ENCODE data around the gene CD55. TPM values are rescaled to one million over a fixed set of nuclear protein-coding genes. Genes with fewer than 3 reads are reported as not detected.

CD55 gene
- total and polyA plus RNA-seq, 2 donors (not counting 1 experiment from before 2014, with no cell fraction given), result 46.1 to 77.7 TPM

GRCh38 chr1:207397525-207397926 lies 76.0 kb downstream of the CD55 start:
- Histone ChIP-seq H3K79me2 (ENCODE audit: control insufficient read depth, insufficient read depth, low read length) (no peaks in the 10 kb centered on the region), H3K27me3 (ENCODE audit: control insufficient read depth, insufficient read depth, low read length) (no peaks in the 10 kb centered on the region), H3K4me3 (replicated peaks in 1 of 4; ENCODE audit: control extremely low read depth in 1 of 4, insufficient read depth in 1 of 4, low read depth in 3 of 4, low read length in 4 of 4) (no peak overlapping the region), H3K9me3 (ENCODE audit: control insufficient read depth, insufficient read depth, low read depth, low read length) (no peaks in the 10 kb centered on the region), H3K9ac (ENCODE audit: insufficient read depth, low read length) (no peak overlapping the region), H3K4me1 (ENCODE audit: control insufficient read depth, extremely low read depth, insufficient read depth, low read length) (peaks cover 3% of the 10 kb centered on the region), H3K4me2 (ENCODE audit: extremely low read depth, insufficient read depth, low read length) (no peak overlapping the region), H4K20me1 (ENCODE audit: control insufficient read depth, extremely low read depth, insufficient read depth, low read length) (no peaks in the 10 kb centered on the region), H3K36me3 (ENCODE audit: control insufficient read depth, insufficient read depth, low read length) (no peaks in the 10 kb centered on the region), H2AFZ (ENCODE audit: low read length) (peak overlapping the region; percentile 15), H3K27ac (ENCODE audit: insufficient read depth, low read length) (no peak overlapping the region)
- TF ChIP-seq CTCF (conservative IDR thresholded peaks at IDR 0.05 in 1 of 2, IDR thresholded peaks at IDR 0.05 in 1 of 2; ENCODE audit: low read depth in 1 of 2, low read length in 2 of 2) (no peak), EZH2 (IDR thresholded peaks at IDR 0.05; ENCODE audit: low read length, missing control alignments) (no peak)
- peak in 1 of 2 donors; percentile 6 for DNase-seq (ENCODE audit: low read depth in 2 of 2)

- H3K4me2 ChIP-seq (ENCODE audit: extremely low read depth, insufficient read depth, low read length), result no peak overlapping the region
- H3K9me3 ChIP-seq (ENCODE audit: control insufficient read depth, insufficient read depth, low read depth, low read length), result no peaks in the 10 kb centered on the region
- TF ChIP-seq CTCF (conservative IDR thresholded peaks at IDR 0.05 in 1 of 2, IDR thresholded peaks at IDR 0.05 in 1 of 2; ENCODE audit: low read depth in 1 of 2, low read length in 2 of 2), result no peak
- no peak for TF ChIP-seq EZH2 (IDR thresholded peaks at IDR 0.05; ENCODE audit: low read length, missing control alignments)
- no peak overlapping the region for H3K27ac ChIP-seq (ENCODE audit: insufficient read depth, low read length)
- H2AFZ ChIP-seq (ENCODE audit: low read length), result no peak overlapping the region
- no peaks in the 10 kb centered on the region for H4K20me1 ChIP-seq (ENCODE audit: control insufficient read depth, extremely low read depth, insufficient read depth, low read length)
- H3K36me3 ChIP-seq (ENCODE audit: control insufficient read depth, insufficient read depth, low read length), result no peaks in the 10 kb centered on the region
- H3K27me3 ChIP-seq (ENCODE audit: control insufficient read depth, insufficient read depth, low read length), result no peaks in the 10 kb centered on the region
- no peak overlapping the region for H3K9ac ChIP-seq (ENCODE audit: insufficient read depth, low read length)
- no peak for DNase-seq (ENCODE audit: low read depth in 2 of 2)
- H3K4me1 ChIP-seq (ENCODE audit: control insufficient read depth, extremely low read depth, insufficient read depth, low read length), result no peaks in the 10 kb centered on the region
- no peaks in the 10 kb centered on the region for H3K79me2 ChIP-seq (ENCODE audit: control insufficient read depth, insufficient read depth, low read length)
- no peak overlapping the region for H3K4me3 ChIP-seq (replicated peaks in 1 of 4; ENCODE audit: control extremely low read depth in 1 of 4, insufficient read depth in 1 of 4, low read depth in 3 of 4, low read length in 4 of 4)
Observed at GRCh38 chr1:207398986-207399385, 77.5 kb downstream of the CD55 start.

DNA sequence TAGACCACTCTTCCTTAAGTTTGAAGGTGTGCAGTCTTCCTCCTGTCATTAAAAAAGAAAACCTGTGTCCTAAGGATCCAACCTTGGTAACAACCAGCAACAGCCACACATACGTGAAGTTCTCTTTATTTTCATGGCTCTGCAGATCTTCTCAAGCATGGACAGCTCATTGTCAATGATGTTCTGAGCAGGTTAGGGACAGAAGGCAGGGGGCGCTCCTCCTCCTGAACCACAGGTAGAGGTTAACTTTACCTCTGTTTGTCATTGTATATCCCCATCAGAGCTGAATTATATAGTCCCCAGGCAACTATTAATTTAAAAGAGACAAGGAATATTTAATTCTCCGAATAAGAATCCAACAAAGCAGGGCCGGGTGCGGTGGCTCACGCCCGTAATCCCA lies 80.1 kb downstream of the CD55 start:
- Histone ChIP-seq H3K36me3 (ENCODE audit: control insufficient read depth, insufficient read depth, low read length) (no peaks in the 10 kb centered on the region), H2AFZ (ENCODE audit: low read length) (no peak overlapping the region), H3K27ac (ENCODE audit: insufficient read depth, low read length) (no peak overlapping the region), H4K20me1 (ENCODE audit: control insufficient read depth, extremely low read depth, insufficient read depth, low read length) (no peaks in the 10 kb centered on the region), H3K4me2 (ENCODE audit: extremely low read depth, insufficient read depth, low read length) (no peak overlapping the region), H3K4me3 (replicated peaks in 1 of 4; ENCODE audit: control extremely low read depth in 1 of 4, insufficient read depth in 1 of 4, low read depth in 3 of 4, low read length in 4 of 4) (no peak overlapping the region), H3K79me2 (ENCODE audit: control insufficient read depth, insufficient read depth, low read length) (no peaks in the 10 kb centered on the region), H3K27me3 (ENCODE audit: control insufficient read depth, insufficient read depth, low read length) (no peaks in the 10 kb centered on the region), H3K9me3 (ENCODE audit: control insufficient read depth, insufficient read depth, low read depth, low read length) (no peaks in the 10 kb centered on the region), H3K4me1 (ENCODE audit: control insufficient read depth, extremely low read depth, insufficient read depth, low read length) (no peaks in the 10 kb centered on the region), H3K9ac (ENCODE audit: insufficient read depth, low read length) (no peak overlapping the region)
- no peak for TF ChIP-seq EZH2 (IDR thresholded peaks at IDR 0.05; ENCODE audit: low read length, missing control alignments)
- no peak for TF ChIP-seq CTCF (conservative IDR thresholded peaks at IDR 0.05 in 1 of 2, IDR thresholded peaks at IDR 0.05 in 1 of 2; ENCODE audit: low read depth in 1 of 2, low read length in 2 of 2)
- no peak for DNase-seq (ENCODE audit: low read depth in 2 of 2)

All from fibroblast of lung (primary cell).